SK-N-SH (cell line): ENCODE data around the gene FASTK. TPM values are rescaled to one million over a fixed set of nuclear protein-coding genes. Genes with fewer than 3 reads are reported as not detected.

Source experiments
- CTCF ChIA-PET: fragments of 300-600, 350-600 bp; formaldehyde crosslinking; extraction: SDS; loops from one replicate; lab custom pipeline; 2021; lab: Yijun Ruan, JAX
- POLR2A ChIA-PET: fragments of 350-600 bp; sonication (Branson Sonifier 250); formaldehyde crosslinking; extraction: SDS; loops from one replicate; lab custom pipeline; 2020; ENCODE audit warnings: antibody characterized with exemption, inconsistent platforms; lab: Yijun Ruan, JAX
- DNase-seq: peaks from one replicate; pipeline ENCODE4 v3.0.0; 2012
- H2AFZ ChIP-seq: fragments of 200-600 bp; sonication (generic); 2 replicates; pipeline ENCODE4 v1.8.1; 2016; ENCODE audit warnings: antibody characterized with exemption, mild to moderate bottlenecking, low read depth
- H3F3A ChIP-seq: fragments of 200-600 bp; sonication (generic); replicated peaks from 2 replicates; pipeline ENCODE3; 2016; ENCODE audit warnings: antibody characterized with exemption, mild to moderate bottlenecking; ENCODE audit not compliant: insufficient read depth
- H3K27ac ChIP-seq, 2 experiments: fragments of 200-500 bp in 1 of 2; fragments of 200-600 bp in 1 of 2; sonication (Bioruptor generic) in 1 of 2; sonication (generic), shearing (Covaris generic) in 1 of 2; 2 replicates each; pipeline versions ENCODE4 v1.5.1 to v1.6.1; 2014 to 2016; ENCODE audit warnings: low read depth in 2 of 2, inconsistent platforms in 1 of 2, low read length in 1 of 2, mild to moderate bottlenecking in 1 of 2, mixed read lengths in 1 of 2
- H3K27me3 ChIP-seq: fragments of 200-600 bp; sonication (generic), shearing (Covaris generic); 2 replicates; pipeline ENCODE4 v1.6.1; 2016; ENCODE audit warnings: mixed run types; ENCODE audit not compliant: insufficient read depth
- H3K36me3 ChIP-seq, 2 experiments: fragments of 200-500 bp in 1 of 2; fragments of 200-600 bp in 1 of 2; sonication (Bioruptor generic) in 1 of 2; sonication (generic) in 1 of 2; replicated peaks in 1 of 2; 2 replicates each; pipeline versions ENCODE3 to v1.5.1; 2014 to 2016; ENCODE audit warnings: low read length in 1 of 2, mild to moderate bottlenecking in 1 of 2; ENCODE audit not compliant: insufficient read depth in 2 of 2, control insufficient read depth in 1 of 2
- H3K4me1 ChIP-seq, 2 experiments: fragments of 200-500 bp in 1 of 2; fragments of 200-600 bp in 1 of 2; sonication (Bioruptor generic) in 1 of 2; sonication (generic), shearing (Covaris generic) in 1 of 2; 2 replicates each; pipeline versions ENCODE4 v1.5.1 to v1.6.1; 2014 to 2016; ENCODE audit warnings: low read depth in 1 of 2, low read length in 1 of 2, mixed run types in 1 of 2; ENCODE audit not compliant: insufficient read depth in 2 of 2, control insufficient read depth in 1 of 2
- H3K4me2 ChIP-seq: fragments of 200-600 bp; sonication (generic), shearing (Covaris generic); 2 replicates; pipeline ENCODE4 v1.6.1; 2017; ENCODE audit warnings: mixed run types
- H3K4me3 ChIP-seq, 2 experiments: fragments of 200-500 bp in 1 of 2; fragments of 200-600 bp in 1 of 2; sonication (Bioruptor generic) in 1 of 2; sonication (generic), shearing (Covaris generic) in 1 of 2; 2 replicates each; pipeline versions ENCODE4 v1.5.1 to v1.8.1; 2014 to 2016; ENCODE audit warnings: low read depth in 2 of 2, inconsistent platforms in 1 of 2, low read length in 1 of 2, mild to moderate bottlenecking in 1 of 2, mixed read lengths in 1 of 2, moderate library complexity in 1 of 2
- H3K79me2 ChIP-seq: fragments of 200-600 bp; sonication (generic); 2 replicates; pipeline ENCODE4 v1.8.1; 2017; ENCODE audit warnings: mild to moderate bottlenecking; ENCODE audit not compliant: insufficient read depth
- H3K9ac ChIP-seq: fragments of 200-600 bp; sonication (generic); 2 replicates; pipeline ENCODE4 v1.6.1; 2017; ENCODE audit warnings: mixed run types
- H3K9me2 ChIP-seq: fragments of 200-600 bp; sonication (generic); 2 replicates; pipeline ENCODE4 v1.6.1; 2017; ENCODE audit warnings: mixed run types
- H3K9me3 ChIP-seq: fragments of 200-600 bp; sonication (generic); 2 replicates; pipeline ENCODE4 v1.6.1; 2017; ENCODE audit warnings: mixed run types, mild to moderate bottlenecking, moderate library complexity
- H4K20me1 ChIP-seq: fragments of 200-600 bp; sonication (generic); 2 replicates; pipeline ENCODE4 v1.6.1; 2017; ENCODE audit warnings: mild to moderate bottlenecking, mixed run types; ENCODE audit not compliant: insufficient read depth
- REST ChIP-seq: IDR thresholded peaks from 2 replicates; pipeline ENCODE4 v1.6.1; 2012; ENCODE audit warnings: mild to moderate bottlenecking, low read depth, low read length, moderate library complexity
- SIN3A ChIP-seq: IDR thresholded peaks from 2 replicates; pipeline ENCODE4 v1.6.1; 2012; ENCODE audit warnings: low read depth, mild to moderate bottlenecking, low read length, moderate library complexity, borderline replicate concordance
- TAF1 ChIP-seq: IDR thresholded peaks from 2 replicates; pipeline ENCODE4 v1.6.1; 2012; ENCODE audit warnings: low read depth, mild to moderate bottlenecking, low read length, moderate library complexity, borderline replicate concordance
- WGBS: methylation state at CpG from one replicate; pipeline ENCODE4 v1.1.6; 2017; ENCODE audit warnings: low lambda C conversion rate; 5-methylcytosine and 5-hydroxymethylcytosine counted together
- polyA plus RNA-seq, 3 experiments: library from polyadenylated mRNA; depleted of rRNA; stranded (reverse); fragments of >200 nt; gene quantifications; 2 replicates each; pipeline ENCODE4 v1.2.3, GENCODE V29; 2012
- TF ChIP-seq, protein P1 (sequence below): IDR thresholded peaks from 2 replicates; pipeline ENCODE4 v1.4.0; 2012; ENCODE audit warnings: low read depth, borderline replicate concordance
- TF ChIP-seq, protein P2 (sequence below): fragments of 150-350 bp; IDR thresholded peaks from 2 replicates; pipeline ENCODE4 v1.6.1; 2017; ENCODE audit warnings: antibody characterized with exemption, low read length, low read depth, borderline replicate concordance

Gene FASTK
- polyA plus RNA-seq, 1 of the 3 experiments (the other 2 are of a cell fraction), result 125 TPM

GRCh38 chr7:151040616-151041375, 39.8 kb downstream of the FASTK start:
- WGBS, result 95% methylated on average over 23 of the region's 30 CpGs
- H4K20me1 ChIP-seq, result no peaks in the 10 kb centered on the region
- H3K4me3 ChIP-seq, result no peak overlapping the region
- no peaks in the 10 kb centered on the region; the same call in 1 of the 2 replicates for H3K79me2 ChIP-seq
- H3K9me3 ChIP-seq, result no peaks in the 10 kb centered on the region
- no peak overlapping the region for H2AFZ ChIP-seq
- peak overlapping the region; percentile 98 for H3K27ac ChIP-seq
- no peak overlapping the region for H3K4me2 ChIP-seq
- peaks cover 30 to 35% of the 10 kb centered on the region in 2 experiments for H3K4me1 ChIP-seq
- no peak for DNase-seq
- H3K9ac ChIP-seq, result no peak overlapping the region
- no peaks in the 10 kb centered on the region for H3K27me3 ChIP-seq
- peaks cover 12 to 31% of the 10 kb centered on the region in 2 experiments for H3K36me3 ChIP-seq
- no peaks in the 10 kb centered on the region for H3K9me2 ChIP-seq
- peaks cover 25% of the 10 kb centered on the region for H3F3A ChIP-seq
- ChIA-PET POLR2A (interaction anchor here (1.5 to 2.6 kb wide), 2 partner anchors 12 to 18 kb away, joined by 3 to 12 read pairs; partner anchors contain the start of genes ABCB8 and SLC4A2), CTCF (interaction anchor here (1.0 to 4.0 kb wide), 6 partner anchors 13 to 142 kb away, joined by 3 to 24 read pairs (median 4); partner anchors contain the start of gene CDK5)
- no peak for TF ChIP-seq TAF1
- TF ChIP-seq, protein P1, sequence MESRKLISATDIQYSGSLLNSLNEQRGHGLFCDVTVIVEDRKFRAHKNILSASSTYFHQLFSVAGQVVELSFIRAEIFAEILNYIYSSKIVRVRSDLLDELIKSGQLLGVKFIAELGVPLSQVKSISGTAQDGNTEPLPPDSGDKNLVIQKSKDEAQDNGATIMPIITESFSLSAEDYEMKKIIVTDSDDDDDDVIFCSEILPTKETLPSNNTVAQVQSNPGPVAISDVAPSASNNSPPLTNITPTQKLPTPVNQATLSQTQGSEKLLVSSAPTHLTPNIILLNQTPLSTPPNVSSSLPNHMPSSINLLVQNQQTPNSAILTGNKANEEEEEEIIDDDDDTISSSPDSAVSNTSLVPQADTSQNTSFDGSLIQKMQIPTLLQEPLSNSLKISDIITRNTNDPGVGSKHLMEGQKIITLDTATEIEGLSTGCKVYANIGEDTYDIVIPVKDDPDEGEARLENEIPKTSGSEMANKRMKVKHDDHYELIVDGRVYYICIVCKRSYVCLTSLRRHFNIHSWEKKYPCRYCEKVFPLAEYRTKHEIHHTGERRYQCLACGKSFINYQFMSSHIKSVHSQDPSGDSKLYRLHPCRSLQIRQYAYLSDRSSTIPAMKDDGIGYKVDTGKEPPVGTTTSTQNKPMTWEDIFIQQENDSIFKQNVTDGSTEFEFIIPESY, result no peak
- TF ChIP-seq, protein P2, sequence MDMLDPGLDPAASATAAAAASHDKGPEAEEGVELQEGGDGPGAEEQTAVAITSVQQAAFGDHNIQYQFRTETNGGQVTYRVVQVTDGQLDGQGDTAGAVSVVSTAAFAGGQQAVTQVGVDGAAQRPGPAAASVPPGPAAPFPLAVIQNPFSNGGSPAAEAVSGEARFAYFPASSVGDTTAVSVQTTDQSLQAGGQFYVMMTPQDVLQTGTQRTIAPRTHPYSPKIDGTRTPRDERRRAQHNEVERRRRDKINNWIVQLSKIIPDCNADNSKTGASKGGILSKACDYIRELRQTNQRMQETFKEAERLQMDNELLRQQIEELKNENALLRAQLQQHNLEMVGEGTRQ, result no peak
- TF ChIP-seq REST, result no peak
- no peak for TF ChIP-seq SIN3A
